GM18499 (cell line): ENCODE data around the gene RASA3.
"Not testable (repeated sequence)": the region's sequence is repeated elsewhere in the genome, so short reads cannot be mapped to it uniquely, and the experiment has no call there.

Experiments
- ATAC-seq: cut with Tn5 transposase; IDR thresholded peaks from one replicate; pipeline ENCODE4 v1.9.1; 2021; ENCODE audit warnings: moderate number of reproducible peaks; ENCODE audit not compliant: insufficient read depth, unreplicated experiment

RASA3 gene, protein sequence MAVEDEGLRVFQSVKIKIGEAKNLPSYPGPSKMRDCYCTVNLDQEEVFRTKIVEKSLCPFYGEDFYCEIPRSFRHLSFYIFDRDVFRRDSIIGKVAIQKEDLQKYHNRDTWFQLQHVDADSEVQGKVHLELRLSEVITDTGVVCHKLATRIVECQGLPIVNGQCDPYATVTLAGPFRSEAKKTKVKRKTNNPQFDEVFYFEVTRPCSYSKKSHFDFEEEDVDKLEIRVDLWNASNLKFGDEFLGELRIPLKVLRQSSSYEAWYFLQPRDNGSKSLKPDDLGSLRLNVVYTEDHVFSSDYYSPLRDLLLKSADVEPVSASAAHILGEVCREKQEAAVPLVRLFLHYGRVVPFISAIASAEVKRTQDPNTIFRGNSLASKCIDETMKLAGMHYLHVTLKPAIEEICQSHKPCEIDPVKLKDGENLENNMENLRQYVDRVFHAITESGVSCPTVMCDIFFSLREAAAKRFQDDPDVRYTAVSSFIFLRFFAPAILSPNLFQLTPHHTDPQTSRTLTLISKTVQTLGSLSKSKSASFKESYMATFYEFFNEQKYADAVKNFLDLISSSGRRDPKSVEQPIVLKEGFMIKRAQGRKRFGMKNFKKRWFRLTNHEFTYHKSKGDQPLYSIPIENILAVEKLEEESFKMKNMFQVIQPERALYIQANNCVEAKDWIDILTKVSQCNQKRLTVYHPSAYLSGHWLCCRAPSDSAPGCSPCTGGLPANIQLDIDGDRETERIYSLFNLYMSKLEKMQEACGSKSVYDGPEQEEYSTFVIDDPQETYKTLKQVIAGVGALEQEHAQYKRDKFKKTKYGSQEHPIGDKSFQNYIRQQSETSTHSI

GRCh38 chr13:114132419-114133121 lies at the start of gene RASA3:
TSS of gene RASA3 (minus strand) at chr13:114132623. CDS start at chr13:114132489, 134 bp downstream.
- no peak for ATAC-seq

- ATAC-seq = no peak
These were observed 46.8 kb upstream of the RASA3 start, which contains the start of gene CFAP97D2 for GRCh38 chr13:114179087-114179658. TSS of gene CFAP97D2 (plus strand) at chr13:114179257. CDS start at chr13:114179331, 74 bp downstream.

GRCh38 chr13:114177245-114178010 lies 45.0 kb upstream of the RASA3 start:
- no peak for ATAC-seq

GRCh38 chr13:114176359-114176902 lies 44.0 kb upstream of the RASA3 start:
- ATAC-seq = not testable (repeated sequence)

- no peak for ATAC-seq
These were observed 42.1 kb upstream of the RASA3 start for GRCh38 chr13:114174529-114174961.

GRCh38 chr13:114173745-114174144 lies 41.3 kb upstream of the RASA3 start:
- no peak for ATAC-seq

GRCh38 chr13:114173272-114173671 lies 40.8 kb upstream of the RASA3 start:
- no peak for ATAC-seq

GRCh38 chr13:114167885-114168284 lies 35.5 kb upstream of the RASA3 start:
- ATAC-seq = no peak

GRCh38 chr13:114167426-114167825 lies 35.0 kb upstream of the RASA3 start:
- no peak for ATAC-seq

DNA sequence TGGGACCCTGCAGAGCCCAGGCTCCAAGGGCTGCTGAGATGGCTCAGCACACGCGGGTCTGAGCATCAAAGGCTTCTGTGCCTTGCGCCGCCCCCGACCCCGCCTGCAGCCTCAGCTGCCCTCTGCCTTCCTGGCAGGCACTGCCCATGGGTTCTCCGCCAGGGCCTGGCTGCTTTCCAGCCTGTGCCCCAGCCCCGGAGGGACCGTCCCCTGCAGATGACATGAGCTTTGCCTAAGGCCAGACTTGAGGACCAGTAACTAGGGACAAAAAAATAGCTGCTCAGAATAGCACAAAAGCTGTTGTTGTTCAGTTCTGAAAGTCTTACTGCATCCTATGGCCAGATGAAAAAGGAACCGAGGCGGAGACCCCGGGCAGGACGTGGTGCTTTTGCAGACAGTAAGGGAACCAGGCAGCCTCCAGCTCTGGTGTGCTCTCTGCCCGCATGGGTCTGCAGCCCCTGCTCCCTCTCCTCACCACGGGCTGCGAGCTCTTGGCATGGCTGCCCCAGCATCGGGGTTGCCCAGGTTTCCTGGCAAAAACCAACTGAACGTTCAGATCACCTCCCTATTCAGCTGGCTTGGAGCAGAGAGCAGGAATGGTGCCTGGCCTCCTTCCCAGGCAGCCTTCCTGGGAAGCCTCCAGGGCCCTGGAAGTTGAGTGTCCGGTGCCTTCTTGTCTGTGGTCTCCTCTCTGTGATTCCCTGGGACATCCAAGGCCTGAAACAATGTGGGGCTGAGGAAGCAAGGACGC lies 34.1 kb upstream of the RASA3 start:
- no peak for ATAC-seq

GRCh38 chr13:114164681-114165429 lies 32.4 kb upstream of the RASA3 start:
- no peak for ATAC-seq

GRCh38 chr13:114164053-114164452 lies 31.6 kb upstream of the RASA3 start:
- no peak for ATAC-seq

DNA sequence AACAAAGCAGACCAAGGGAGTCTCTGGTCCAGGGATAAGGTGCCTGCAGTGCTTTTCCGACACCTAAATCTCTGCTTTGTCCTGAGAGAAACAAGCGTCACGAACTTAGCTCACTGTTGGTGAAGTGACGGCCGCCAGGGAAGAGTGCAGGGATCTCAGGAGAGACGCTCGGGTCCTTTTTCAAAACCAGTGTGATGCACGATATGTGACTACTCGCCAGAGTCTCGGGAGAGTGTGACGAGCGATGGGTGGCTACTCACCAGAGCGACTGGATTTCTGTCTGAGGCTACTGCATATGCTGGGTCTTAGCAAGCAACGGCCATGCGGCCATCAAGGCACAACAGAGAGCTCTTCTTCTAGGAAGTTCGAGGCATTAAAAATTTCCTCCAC lies 30.1 kb upstream of the RASA3 start:
- no peak for ATAC-seq

- ATAC-seq = no peak
These were observed 29.5 kb upstream of the RASA3 start for GRCh38 chr13:114161644-114162532.

GRCh38 chr13:114161028-114161556 lies 28.7 kb upstream of the RASA3 start:
- no peak for ATAC-seq

DNA sequence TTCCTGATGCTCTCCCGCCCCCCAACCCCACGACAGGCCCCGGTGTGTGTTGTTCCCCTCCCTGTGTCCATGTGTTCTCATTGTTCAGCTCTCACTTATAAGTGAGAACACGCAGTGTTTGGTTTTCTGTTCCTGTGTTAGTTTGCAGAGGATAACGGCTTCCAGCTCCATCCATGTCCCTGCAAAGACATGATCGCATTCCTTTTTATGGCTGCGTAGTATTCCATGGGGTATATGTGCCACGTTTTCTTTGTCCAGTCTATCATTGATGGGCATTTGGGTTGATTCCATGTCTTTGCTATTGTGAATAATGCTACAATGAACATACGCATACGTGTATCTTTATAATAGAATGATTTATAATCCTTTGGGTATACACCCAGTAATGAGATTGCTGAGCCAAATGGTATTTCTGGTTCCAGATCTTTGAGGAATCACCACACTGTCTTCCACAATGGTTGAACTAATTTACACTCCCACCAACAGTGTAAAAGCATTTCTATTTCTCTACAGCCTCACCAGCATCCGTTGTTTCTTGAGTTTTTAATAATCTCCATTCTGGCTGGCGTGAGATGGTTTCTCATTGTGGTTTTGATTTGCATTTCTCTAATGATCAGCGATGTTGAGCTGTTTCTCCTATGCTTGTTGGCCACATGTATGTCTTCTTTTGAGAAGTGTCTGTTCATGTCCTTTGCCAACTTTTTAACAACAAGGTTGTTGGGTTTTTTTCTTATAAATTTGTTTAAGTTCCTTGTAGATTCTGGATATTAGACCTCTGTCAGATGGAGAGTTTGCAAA lies 26.6 kb upstream of the RASA3 start:
- ATAC-seq = not testable (repeated sequence)
